T-helper 1 cell treated with Interleukin-12 subunit alpha and Interleukin-12 subunit beta and Interleukin-4 antibody, amounts not matched to agents 30 μg/mL and 1 μg/mL, for 36 hours (primary cell): Measurements from ENCODE around the gene MLLT1.

ENCODE experiments used
- H3K27ac Mint-ChIP-seq: one replicate; pipeline ENCODE4 v1.8.0; 2021; ENCODE audit warnings: mild to moderate bottlenecking, mixed read lengths
- H3K27me3 Mint-ChIP-seq: one replicate; pipeline ENCODE4 v1.8.0; 2021; ENCODE audit warnings: low read depth, mixed read lengths
- H3K36me3 Mint-ChIP-seq: one replicate; pipeline ENCODE4 v1.8.0; 2021; ENCODE audit warnings: low read depth, mixed read lengths
- H3K4me1 Mint-ChIP-seq: one replicate; pipeline ENCODE4 v1.8.0; 2021; ENCODE audit warnings: low read depth, mixed read lengths
- H3K4me3 Mint-ChIP-seq: one replicate; pipeline ENCODE4 v1.8.0; 2021; ENCODE audit warnings: mild to moderate bottlenecking, moderate library complexity, mixed read lengths
- H3K9me3 Mint-ChIP-seq: one replicate; pipeline ENCODE4 v1.8.0; 2021; ENCODE audit warnings: mixed read lengths

The MLLT1 gene

DNA sequence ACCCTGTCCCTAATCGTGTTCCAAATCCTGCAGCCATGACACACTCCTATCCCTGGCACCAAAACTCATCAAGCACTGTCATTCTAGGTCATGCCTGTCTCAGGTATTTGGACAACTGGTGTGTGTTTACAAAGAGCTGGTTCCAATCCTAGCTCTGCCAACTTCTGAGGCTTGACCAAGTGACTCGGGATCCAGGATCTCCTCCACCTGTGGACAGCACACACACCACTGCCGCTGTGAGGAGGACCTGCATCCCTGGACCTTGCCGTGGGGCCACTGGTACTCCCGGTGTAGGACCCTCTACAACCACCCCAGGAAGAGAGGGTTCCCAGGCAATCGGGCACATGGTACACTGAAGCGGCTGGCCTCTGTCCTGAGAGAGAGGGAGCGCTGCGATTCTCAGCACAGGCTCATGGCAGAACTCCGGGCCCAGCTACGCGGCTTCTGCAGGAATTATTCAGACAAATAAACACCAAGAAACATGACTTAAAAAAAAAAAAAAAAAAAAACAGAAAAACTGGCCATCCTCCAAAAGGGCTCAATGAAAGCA is 20.4 kb downstream of the MLLT1 start:
- H3K9me3 Mint-ChIP-seq, result no peaks in the 10 kb centered on the region
- no peaks in the 10 kb centered on the region for H3K27me3 Mint-ChIP-seq
- no peak overlapping the region for H3K27ac Mint-ChIP-seq
- H3K4me1 Mint-ChIP-seq, result no peaks in the 10 kb centered on the region
- no peak overlapping the region for H3K4me3 Mint-ChIP-seq
- H3K36me3 Mint-ChIP-seq, result peaks cover 11% of the 10 kb centered on the region

DNA sequence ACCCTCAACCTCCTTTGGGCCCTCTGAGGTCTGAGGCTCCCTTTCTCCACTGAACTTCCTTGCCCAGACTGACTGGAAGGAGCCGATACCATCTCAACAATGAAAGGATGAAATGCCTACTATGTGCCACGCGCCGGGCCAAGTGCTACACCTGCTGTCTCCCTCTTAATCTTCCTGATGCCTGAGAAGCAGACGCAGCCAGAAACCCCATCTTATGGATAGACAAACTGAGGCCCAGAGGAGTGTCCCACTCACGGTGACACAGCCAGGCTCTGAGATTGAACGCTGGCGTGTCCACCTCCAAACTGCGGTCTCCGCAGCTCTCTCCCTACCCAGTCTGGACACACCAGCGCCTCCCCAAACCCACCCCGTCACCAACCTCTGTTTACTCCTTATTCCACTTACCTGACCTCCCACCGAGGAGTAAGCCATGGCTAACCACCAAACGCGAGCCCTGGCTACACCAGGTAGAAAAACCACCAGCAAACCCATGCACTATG is 20.9 kb downstream of the MLLT1 start:
- Mint-ChIP-seq H3K4me1 (no peaks in the 10 kb centered on the region), H3K4me3 (no peak overlapping the region), H3K9me3 (no peaks in the 10 kb centered on the region), H3K36me3 (peaks cover 11% of the 10 kb centered on the region), H3K27ac (no peak overlapping the region), H3K27me3 (no peaks in the 10 kb centered on the region)

DNA sequence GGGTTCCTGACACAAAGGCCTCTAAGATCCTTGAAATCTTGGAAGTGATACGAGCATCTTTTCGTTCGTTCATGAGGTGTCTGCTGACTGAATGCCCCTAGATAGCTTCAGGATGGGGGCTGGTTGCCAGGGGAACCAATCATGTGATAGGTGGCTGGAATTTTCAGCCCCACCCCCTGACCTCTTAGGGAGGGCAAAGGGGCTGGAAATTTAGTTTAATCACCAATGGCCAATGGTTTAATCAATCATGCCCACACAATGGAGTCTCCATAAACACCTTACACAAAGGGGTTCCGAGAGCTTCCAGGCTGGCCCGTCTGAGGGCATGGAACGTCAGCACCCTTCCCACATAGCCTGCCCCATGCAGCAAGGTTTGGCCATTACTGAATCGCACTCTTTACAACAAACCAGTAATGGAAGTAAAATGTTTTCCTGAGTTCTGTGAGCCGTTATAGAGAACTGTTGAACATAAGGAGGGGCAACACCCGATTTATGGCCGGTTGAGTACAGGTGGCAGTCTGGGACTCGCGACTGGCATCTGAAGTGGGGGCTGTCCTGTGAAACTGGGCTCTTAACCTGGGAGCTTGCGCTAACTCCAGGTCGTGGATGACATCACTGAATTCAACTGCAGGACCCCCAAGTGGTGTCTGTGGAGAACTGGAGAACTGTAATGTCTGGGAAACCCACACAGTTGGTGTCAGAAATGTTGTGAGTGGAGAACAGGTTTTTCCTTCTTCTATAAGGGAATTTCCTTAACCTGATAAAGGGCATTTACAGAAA is 25.6 kb downstream of the MLLT1 start:
- Mint-ChIP-seq H3K9me3 (no peaks in the 10 kb centered on the region), H3K27ac (no peak overlapping the region), H3K36me3 (peaks cover 5% of the 10 kb centered on the region), H3K4me3 (no peak overlapping the region), H3K4me1 (peaks cover 3% of the 10 kb centered on the region), H3K27me3 (no peaks in the 10 kb centered on the region)

DNA sequence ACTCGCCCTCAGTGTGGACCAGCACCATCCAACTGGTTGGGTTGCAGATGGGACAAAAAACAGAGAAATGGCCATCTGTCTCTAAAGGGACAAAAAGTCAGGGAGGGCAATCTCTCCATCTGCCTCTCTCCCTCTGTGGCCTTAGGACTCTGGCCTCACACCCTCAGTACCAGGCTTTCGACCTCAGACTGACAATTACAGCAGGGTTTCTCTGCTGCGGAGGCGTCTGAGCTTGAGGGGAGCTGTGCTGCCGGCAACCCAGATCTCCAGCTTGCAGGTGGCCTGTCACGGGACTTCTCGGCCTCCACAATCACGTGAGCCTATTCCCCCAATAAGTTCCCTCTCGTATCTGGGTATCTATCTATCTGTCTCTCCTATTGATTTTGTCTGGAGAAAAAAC is 27.7 kb downstream of the MLLT1 start:
- Mint-ChIP-seq H3K27ac (no peak overlapping the region), H3K36me3 (peaks cover 4% of the 10 kb centered on the region), H3K27me3 (no peaks in the 10 kb centered on the region), H3K4me1 (peaks cover 3% of the 10 kb centered on the region), H3K9me3 (no peaks in the 10 kb centered on the region), H3K4me3 (no peak overlapping the region)

DNA sequence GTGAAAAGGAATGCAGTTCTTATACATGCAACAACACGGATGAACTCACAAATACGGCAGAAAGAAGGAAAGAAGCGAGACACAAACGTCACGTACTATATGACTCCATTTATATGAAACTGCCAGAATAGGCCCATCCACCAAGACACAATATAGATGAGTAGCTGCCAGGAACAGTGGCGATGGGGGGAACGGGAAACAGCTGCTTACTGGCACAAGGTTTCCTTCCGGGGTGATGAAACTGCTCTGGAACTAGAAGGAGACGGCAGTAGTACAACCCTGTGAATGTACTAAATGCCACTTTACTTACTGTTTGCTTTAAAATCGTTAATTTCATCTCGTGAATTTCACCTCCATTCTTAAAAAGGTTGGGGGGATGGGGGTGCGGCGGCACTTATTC is 28.9 kb downstream of the MLLT1 start:
- Mint-ChIP-seq H3K27ac (no peak overlapping the region), H3K9me3 (no peaks in the 10 kb centered on the region), H3K4me1 (peaks cover 6% of the 10 kb centered on the region), H3K27me3 (no peaks in the 10 kb centered on the region), H3K4me3 (no peak overlapping the region), H3K36me3 (peaks cover 6% of the 10 kb centered on the region)

DNA sequence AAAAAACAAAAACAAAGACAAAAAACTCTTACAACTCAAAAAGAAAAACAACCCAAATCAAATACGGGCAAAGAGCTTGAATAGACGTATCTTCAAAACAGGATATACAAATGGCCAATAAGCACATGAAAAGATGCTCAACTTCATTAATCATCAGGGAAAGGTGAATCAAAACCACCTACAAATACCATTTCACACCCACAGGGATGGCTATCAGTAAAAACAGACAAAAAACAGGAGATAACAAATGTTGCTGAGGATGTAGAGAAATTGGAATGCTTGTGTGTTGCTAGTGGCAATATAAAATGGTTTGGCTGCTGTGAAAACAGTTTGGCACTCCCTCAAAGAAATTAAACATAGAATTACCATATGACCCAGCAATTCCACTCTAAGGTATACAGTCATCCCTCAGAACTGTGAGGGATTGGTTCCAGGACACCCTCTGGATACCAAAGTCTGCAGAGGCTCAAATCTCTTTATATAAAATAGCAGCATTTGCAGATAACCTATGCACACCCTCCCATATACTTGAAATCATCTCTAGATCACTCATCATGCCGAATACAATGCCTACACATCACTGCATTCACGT is 29.7 kb downstream of the MLLT1 start:
- Mint-ChIP-seq H3K4me1 (peaks cover 8% of the 10 kb centered on the region), H3K27ac (no peak overlapping the region), H3K9me3 (no peaks in the 10 kb centered on the region), H3K4me3 (no peak overlapping the region), H3K27me3 (no peaks in the 10 kb centered on the region), H3K36me3 (peaks cover 6% of the 10 kb centered on the region)

DNA sequence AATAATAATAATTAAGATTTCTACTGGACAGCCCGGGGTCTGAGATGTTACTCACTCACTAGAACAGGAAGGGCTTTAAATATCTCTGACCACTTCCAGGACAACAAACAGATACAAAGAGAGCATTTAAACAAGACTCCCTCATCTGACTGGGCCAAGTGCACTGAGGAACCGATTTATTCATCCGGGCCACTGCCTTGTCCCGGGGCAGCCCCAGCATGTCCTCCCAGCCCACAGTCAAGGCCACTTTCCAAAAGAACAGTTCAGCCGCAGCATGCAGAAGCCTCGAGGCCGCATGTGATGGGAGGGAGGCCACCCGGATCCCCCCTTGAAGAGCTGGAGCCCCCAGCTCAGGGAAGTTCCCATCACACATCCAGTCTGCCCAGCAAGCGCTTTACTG is 30.5 kb downstream of the MLLT1 start:
- Mint-ChIP-seq H3K9me3 (no peaks in the 10 kb centered on the region), H3K27me3 (no peaks in the 10 kb centered on the region), H3K27ac (no peak overlapping the region), H3K4me3 (no peak overlapping the region), H3K36me3 (peaks cover 6% of the 10 kb centered on the region), H3K4me1 (peaks cover 12% of the 10 kb centered on the region)

- Mint-ChIP-seq H3K27me3 (no peaks in the 10 kb centered on the region), H3K36me3 (peaks cover 8% of the 10 kb centered on the region), H3K4me1 (peaks cover 16% of the 10 kb centered on the region), H3K27ac (no peak overlapping the region), H3K9me3 (no peaks in the 10 kb centered on the region), H3K4me3 (no peak overlapping the region)
Measured at GRCh38 chr19:6248844-6249243, 30.9 kb downstream of the MLLT1 start.

DNA sequence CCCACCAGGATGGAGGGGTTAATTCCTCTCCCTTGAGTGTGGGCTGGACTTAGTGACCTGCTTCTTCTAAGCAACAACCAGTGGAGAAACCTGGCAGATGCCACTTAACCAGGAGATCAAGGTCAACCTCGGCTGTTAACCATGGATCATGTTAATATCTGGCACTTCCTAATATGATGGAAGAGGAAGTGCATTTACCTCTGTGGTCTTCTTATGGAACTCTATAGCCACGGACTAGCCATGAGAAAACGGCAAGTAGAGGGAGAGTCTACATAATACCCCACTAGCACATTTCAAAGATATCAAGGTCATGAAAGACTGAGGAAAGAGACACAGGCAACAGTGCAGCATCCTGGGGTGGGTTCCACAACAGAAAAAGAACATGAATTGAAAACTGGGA is 31.4 kb downstream of the MLLT1 start:
- H3K36me3 Mint-ChIP-seq, result peaks cover 8% of the 10 kb centered on the region
- peaks cover 18% of the 10 kb centered on the region for H3K4me1 Mint-ChIP-seq
- no peaks in the 10 kb centered on the region for H3K27me3 Mint-ChIP-seq
- H3K27ac Mint-ChIP-seq, result no peak overlapping the region
- H3K9me3 Mint-ChIP-seq, result no peaks in the 10 kb centered on the region
- no peak overlapping the region for H3K4me3 Mint-ChIP-seq

- H3K36me3 Mint-ChIP-seq, result peaks cover 8% of the 10 kb centered on the region
- no peak overlapping the region for H3K4me3 Mint-ChIP-seq
- no peak overlapping the region for H3K27ac Mint-ChIP-seq
- no peaks in the 10 kb centered on the region for H3K9me3 Mint-ChIP-seq
- H3K4me1 Mint-ChIP-seq, result peaks cover 18% of the 10 kb centered on the region
- no peaks in the 10 kb centered on the region for H3K27me3 Mint-ChIP-seq
Measured at GRCh38 chr19:6247007-6247288, 32.8 kb downstream of the MLLT1 start.

DNA sequence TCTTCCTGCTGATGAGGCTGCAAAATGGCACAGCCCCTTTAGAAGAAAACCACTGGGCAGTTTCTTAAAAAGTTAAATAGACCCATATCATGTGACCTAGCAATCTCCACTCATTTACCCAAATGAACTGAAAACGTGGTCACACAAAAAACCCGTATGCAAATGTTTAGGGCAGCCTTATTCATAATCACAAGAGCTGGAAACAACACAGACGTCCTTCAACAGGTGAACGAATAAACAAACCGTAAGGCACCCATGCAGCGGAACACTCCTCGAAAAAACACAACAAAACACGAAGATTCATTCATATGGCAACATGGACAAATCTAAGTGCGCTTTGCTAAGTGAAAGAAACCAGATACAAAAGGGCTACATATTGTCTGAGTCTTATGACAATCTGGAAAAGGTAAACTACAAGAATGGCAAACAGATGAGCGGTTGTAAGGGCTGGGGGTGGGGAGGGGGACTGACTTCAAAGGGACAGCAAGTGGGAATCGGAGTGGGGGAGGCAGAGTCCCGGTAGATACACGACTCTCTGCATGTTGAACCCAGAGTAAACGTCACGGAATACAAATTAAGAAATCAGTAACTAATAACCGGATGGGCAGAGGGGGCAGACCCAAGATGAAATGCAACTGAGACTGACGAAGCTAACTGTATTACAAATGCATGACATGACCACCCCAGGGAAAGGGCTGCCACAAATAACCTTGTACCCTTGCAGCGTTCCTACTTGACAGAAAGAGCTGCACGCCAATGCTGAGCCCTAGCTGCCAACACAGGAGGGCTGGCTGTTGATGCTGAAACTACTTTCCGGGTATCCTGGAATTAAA is 33.4 kb downstream of the MLLT1 start:
- Mint-ChIP-seq H3K4me1 (peaks cover 18% of the 10 kb centered on the region), H3K9me3 (no peaks in the 10 kb centered on the region), H3K36me3 (peaks cover 8% of the 10 kb centered on the region), H3K4me3 (no peak overlapping the region), H3K27me3 (no peaks in the 10 kb centered on the region), H3K27ac (peak overlapping the region; percentile 36)

GRCh38 chr19:6242677-6243076 is 37.1 kb downstream of the MLLT1 start:
- Mint-ChIP-seq H3K27me3 (no peaks in the 10 kb centered on the region), H3K36me3 (peaks cover 8% of the 10 kb centered on the region), H3K4me3 (no peak overlapping the region), H3K27ac (no peak overlapping the region), H3K9me3 (no peaks in the 10 kb centered on the region), H3K4me1 (peaks cover 21% of the 10 kb centered on the region)

- H3K27ac Mint-ChIP-seq, result no peak overlapping the region
- peaks cover 8% of the 10 kb centered on the region for H3K36me3 Mint-ChIP-seq
- H3K4me3 Mint-ChIP-seq, result no peak overlapping the region
- no peaks in the 10 kb centered on the region for H3K9me3 Mint-ChIP-seq
- peaks cover 21% of the 10 kb centered on the region for H3K4me1 Mint-ChIP-seq
- H3K27me3 Mint-ChIP-seq, result no peaks in the 10 kb centered on the region
Measured at GRCh38 chr19:6241680-6242377, 37.9 kb downstream of the MLLT1 start.

DNA sequence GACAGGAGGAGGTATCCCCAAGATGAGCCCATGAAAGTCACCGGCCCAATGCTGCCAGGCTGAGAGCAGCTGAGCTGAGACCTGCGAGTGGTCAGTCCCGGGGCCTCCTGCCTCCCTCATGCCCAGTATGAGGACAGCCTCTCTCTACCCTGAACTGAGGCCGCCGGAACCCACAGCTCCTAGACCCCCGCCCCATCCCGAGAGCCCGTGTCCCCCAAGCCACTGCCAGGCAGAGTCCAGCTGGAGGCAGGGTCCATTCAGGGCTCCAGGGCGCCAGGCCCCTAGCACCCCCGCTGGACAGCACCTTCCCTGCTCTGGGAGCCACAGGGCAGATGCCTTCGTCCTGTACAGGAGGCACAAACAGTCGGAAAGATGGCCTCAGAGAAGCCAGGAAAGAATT is 38.7 kb downstream of the MLLT1 start:
- H3K27me3 Mint-ChIP-seq, result no peaks in the 10 kb centered on the region
- H3K4me1 Mint-ChIP-seq, result peaks cover 19% of the 10 kb centered on the region
- H3K36me3 Mint-ChIP-seq, result peaks cover 3% of the 10 kb centered on the region
- no peak overlapping the region for H3K4me3 Mint-ChIP-seq
- H3K9me3 Mint-ChIP-seq, result no peaks in the 10 kb centered on the region
- H3K27ac Mint-ChIP-seq, result no peak overlapping the region
